K562 (cell line): ENCODE results near the gene RPL3. TPM values are rescaled to one million over a fixed set of nuclear protein-coding genes. Genes with fewer than 3 reads are reported as not detected.

ENCODE experiments used
- ATAC-seq: fragments of 200-7000 bp; cut with Tn5 transposase; 3 replicates; pipeline ENCODE4 v1.9.1; 2020; ENCODE audit warnings: moderate library complexity
- BruUV-seq: library from RNA; stranded (reverse); fragments of 400-500 nt; replicated peaks from 2 replicates; lab custom pipeline; 2021; lab: Mats Ljungman, UMichigan
- CTCF ChIA-PET: fragments of 300-600 bp; formaldehyde crosslinking; extraction: SDS; loops from one replicate; lab custom pipeline; 2021; ENCODE audit warnings: low intra/inter-chr PET ratio; lab: Yijun Ruan, JAX
- POLR2A ChIA-PET: fragments of 300-600, 350-650 bp; sonication (Branson Sonifier 250); formaldehyde crosslinking; extraction: SDS; loops from one replicate; lab custom pipeline; 2021; ENCODE audit warnings: antibody characterized with exemption, inconsistent platforms; lab: Yijun Ruan, JAX
- DNase-seq, 4 experiments: peaks; one replicate each; pipeline versions ENCODE4 v3.0.0 to v3.0.0-alpha.2; 2011 to 2018; ENCODE audit warnings: low spot score in 3 of 4, mixed read lengths in 3 of 4; ENCODE audit errors: extremely low read depth in 1 of 4
- FAIRE-seq: peaks from 2 replicates; lab custom pipeline; 2011; peaks lifted over from hg19 to GRCh38; lab: Jason Lieb, UNC
- H2AFZ ChIP-seq: 2 replicates; pipeline ENCODE4 v1.6.0; 2011; ENCODE audit warnings: low read depth, low read length, control low read depth, inconsistent platforms
- H3K27ac ChIP-seq: fragments of 200-600 bp; 3 replicates; pipeline ENCODE4 v1.8.0; 2011; ENCODE audit warnings: low read depth, mild to moderate bottlenecking, control low read depth, inconsistent platforms, low read length, moderate library complexity, mixed read lengths; ENCODE audit errors: extremely low read depth
- H3K27me3 ChIP-seq, 2 experiments: fragments of 300-600 bp in 1 of 2; 2 replicates in 1 of 2; 3 replicates in 1 of 2; pipeline versions ENCODE4 v1.6.0 to v1.8.0; 2011; ENCODE audit warnings: inconsistent platforms in 2 of 2, low read length in 2 of 2, mild to moderate bottlenecking in 1 of 2, mixed read lengths in 1 of 2, moderate library complexity in 1 of 2; ENCODE audit not compliant: control insufficient read depth in 2 of 2, insufficient read depth in 2 of 2
- H3K36me3 ChIP-seq: fragments of 300-600 bp; 3 replicates; pipeline ENCODE4 v1.8.0; 2011; ENCODE audit warnings: mild to moderate bottlenecking, low read length, inconsistent platforms; ENCODE audit not compliant: control insufficient read depth, insufficient read depth
- H3K4me1 ChIP-seq, 2 experiments: fragments of 200-600 bp in 1 of 2; replicated peaks in 1 of 2; 2 replicates in 1 of 2; 3 replicates in 1 of 2; pipeline versions ENCODE4 v1.5.1 to v1.8.0; 2011; ENCODE audit warnings: inconsistent platforms in 2 of 2, low read length in 2 of 2, mild to moderate bottlenecking in 1 of 2, mixed read lengths in 1 of 2, moderate library complexity in 1 of 2; ENCODE audit not compliant: control insufficient read depth in 2 of 2, insufficient read depth in 2 of 2
- H3K4me2 ChIP-seq: 2 replicates; pipeline ENCODE4 v1.6.1; 2011; ENCODE audit warnings: low read length, control low read depth, inconsistent platforms, mixed read lengths; ENCODE audit not compliant: insufficient read depth
- H3K4me3 ChIP-seq: fragments of 200-600 bp; sonication (generic), shearing (Covaris generic); 2 replicates; pipeline ENCODE4 v1.5.1; 2016; ENCODE audit warnings: control low read depth, inconsistent platforms
- H3K79me2 ChIP-seq: fragments of 200-600 bp; 3 replicates; pipeline ENCODE4 v1.8.0; 2011; ENCODE audit warnings: low read length, inconsistent platforms; ENCODE audit not compliant: control insufficient read depth, insufficient read depth
- H3K9ac ChIP-seq, 2 experiments: 2 replicates each; pipeline versions ENCODE4 v1.6.0 to v1.6.1; 2011; ENCODE audit warnings: low read depth in 2 of 2, low read length in 2 of 2, control low read depth in 1 of 2, inconsistent platforms in 1 of 2, mild to moderate bottlenecking in 1 of 2, mixed read lengths in 1 of 2; ENCODE audit not compliant: insufficient read depth in 1 of 2
- H3K9me1 ChIP-seq: one replicate; pipeline ENCODE4 v1.6.0; 2011; ENCODE audit warnings: inconsistent platforms, mild to moderate bottlenecking, low read length, moderate library complexity; ENCODE audit not compliant: control insufficient read depth, insufficient read depth
- H3K9me3 ChIP-seq: replicated peaks from 2 replicates; pipeline ENCODE4 v1.5.1; 2011; ENCODE audit warnings: low read depth, low read length, inconsistent platforms; ENCODE audit not compliant: control insufficient read depth, insufficient read depth
- H4K20me1 ChIP-seq: replicated peaks from 2 replicates; pipeline ENCODE4 v1.6.1; 2011; ENCODE audit warnings: low read length, inconsistent platforms, mixed read lengths; ENCODE audit not compliant: control insufficient read depth, insufficient read depth
- CHAMP1 ChIP-seq: fragments of 450-650 bp; IDR thresholded peaks from 2 replicates; pipeline ENCODE4 v1.6.1; 2016; ENCODE audit warnings: mild to moderate bottlenecking
- HMGN3 ChIP-seq: IDR thresholded peaks from 2 replicates; pipeline ENCODE4 v1.6.1; 2011; ENCODE audit warnings: borderline replicate concordance, low read depth, mild to moderate bottlenecking, mixed read lengths, low read length; ENCODE audit not compliant: insufficient read length; ENCODE audit errors: extremely low read depth
- HNRNPK ChIP-seq: fragments of 200-400 bp; formaldehyde crosslinking; IDR thresholded peaks from one replicate; pipeline ENCODE4 v1.6.1; 2018; ENCODE audit warnings: mild to moderate bottlenecking, low read depth, low read length; ENCODE audit not compliant: poor library complexity, severe bottlenecking
- L3MBTL2 ChIP-seq: fragments of 450-650 bp; IDR thresholded peaks from 2 replicates; pipeline ENCODE4 v1.6.1; 2016; ENCODE audit warnings: mild to moderate bottlenecking, moderate library complexity
- NONO ChIP-seq, 2 experiments: fragments of 200-400 bp in 1 of 2; fragments of 450-650 bp in 1 of 2; formaldehyde crosslinking in 1 of 2; IDR thresholded peaks; 2 replicates each; pipeline ENCODE4 v1.6.1; 2017; ENCODE audit warnings: low read depth in 2 of 2, mild to moderate bottlenecking in 2 of 2, moderate library complexity in 2 of 2, low read length in 1 of 2
- PREB ChIP-seq: sonication (generic); formaldehyde crosslinking; IDR thresholded peaks from 2 replicates; pipeline ENCODE4 v1.8.1; 2023; ENCODE audit warnings: mild to moderate bottlenecking, missing genetic modification reagents
- SAFB2 ChIP-seq: fragments of 200-400 bp; formaldehyde crosslinking; IDR thresholded peaks from 2 replicates; pipeline ENCODE4 v1.6.1; 2018; ENCODE audit warnings: borderline replicate concordance, low read length, low read depth, moderate library complexity; ENCODE audit not compliant: severe bottlenecking
- SFPQ ChIP-seq: fragments of 200-400 bp; formaldehyde crosslinking; IDR thresholded peaks from 2 replicates; pipeline ENCODE4 v1.6.1; 2017; ENCODE audit warnings: mild to moderate bottlenecking, low read depth, low read length, moderate library complexity
- SNIP1 ChIP-seq: fragments of 450-650 bp; IDR thresholded peaks from 2 replicates; pipeline ENCODE4 v1.7.1; 2017; ENCODE audit warnings: low read depth, mild to moderate bottlenecking
- STAT6 ChIP-seq: sonication (generic); formaldehyde crosslinking; IDR thresholded peaks from 2 replicates; pipeline ENCODE4 v1.8.1; 2023; ENCODE audit warnings: mild to moderate bottlenecking, missing genetic modification reagents
- ZFP36 ChIP-seq: fragments of 150-350 bp; IDR thresholded peaks from 2 replicates; pipeline ENCODE4 v1.6.1; 2018; ENCODE audit warnings: low read length, low read depth; ENCODE audit not compliant: partially characterized antibody
- ZNF165 ChIP-seq: fragments of 250-450 bp; sonication (Bioruptor Pico); IDR thresholded peaks from 2 replicates; pipeline ENCODE4 v1.4.0; 2020; ENCODE audit warnings: borderline replicate concordance
- ZNF830 ChIP-seq: fragments of 250-450 bp; sonication (Bioruptor Pico); IDR thresholded peaks from 2 replicates; pipeline ENCODE4 v1.5.0; 2021; ENCODE audit warnings: mild to moderate bottlenecking
- WGBS: fragments of 100-300 bp; shearing (Covaris generic); methylation state at CpG from one replicate; pipeline ENCODE4 v1.1.6; 2016; ENCODE audit warnings: low coverage, mixed read lengths; ENCODE audit not compliant: insufficient coverage; ENCODE audit errors: missing lambda C conversion rate; 5-methylcytosine and 5-hydroxymethylcytosine counted together
- in situ Hi-C: fragments of 300-500 bp; cut with MboI; formaldehyde crosslinking; loops from 4 replicates; pipeline ENCODE4 v1.15.0; 2018; ENCODE audit warnings: inconsistent platforms, mixed read lengths
- intact Hi-C: fragments of 100-400 bp; cut with micrococcal nuclease; formaldehyde crosslinking; loops from 2 replicates; pipeline ENCODE4 v1.14.2; 2022
- polyA plus RNA-seq, 8 experiments: library from polyadenylated mRNA; depleted of rRNA in 4 of 8; stranded (reverse) in 5 of 8; unstranded in 3 of 8; fragments of >200 nt; fragmentation: Nextera tagmentation in 2 of 8; fragmentation: Illumina TruSeq in 1 of 8; extraction: Ambion mirVana in 2 of 8; extraction: Trizol in 1 of 8; gene quantifications; 2 replicates each; pipeline versions ENCODE4 v1.2.1 to v1.2.3, GENCODE V29; 2011 to 2014; ENCODE audit warnings: inconsistent platforms in 1 of 8, missing spikeins in 1 of 8
- total RNA-seq, 7 experiments: library from RNA; depleted of rRNA in 6 of 7; stranded (reverse); fragments of >200 nt in 6 of 7; fragmentation: Illumina TruSeq in 2 of 7; extraction: Trizol in 2 of 7; gene quantifications; 2 replicates each; pipeline versions ENCODE4 v1.2.1 to v1.2.3, GENCODE V29; 2011 to 2021; ENCODE audit warnings: low replicate concordance in 1 of 7

Gene RPL3
- total and polyA plus RNA-seq, 9 of the 15 experiments (the other 6 are each of a cell fraction or from before 2014, with no cell fraction given) = 1,624 to 4,066 (median 2,565) TPM

GRCh38 chr22:39351689-39352214 lies 32.3 kb upstream of the RPL3 start:
- FAIRE-seq = no peak
- H3K27ac ChIP-seq = no peak overlapping the region
- ATAC-seq = no peak
- no peak for TF ChIP-seq SAFB2
- TF ChIP-seq HNRNPK = no peak
- TF ChIP-seq ZFP36 = no peak
- TF ChIP-seq NONO (IDR thresholded peaks at IDR 0.05; ENCODE audit: low read depth in 2 of 2, low read length in 1 of 2) = no peak
- TF ChIP-seq HMGN3 = no peak
- TF ChIP-seq SNIP1 = no peak
- TF ChIP-seq L3MBTL2 = no peak
- TF ChIP-seq ZNF165 = no peak
- no peak for TF ChIP-seq SFPQ
- TF ChIP-seq CHAMP1 = no peak
- no peak for TF ChIP-seq STAT6
- no peak for TF ChIP-seq PREB (CRISPR knock-in tag)
- TF ChIP-seq ZNF830 (CRISPR knock-in tag) = no peak

More at GRCh38 chr22:39351689-39352214, 32.3 kb upstream of the RPL3 start:
- 90% methylated on average over 7 of the region's 8 CpGs for WGBS
- Histone ChIP-seq H4K20me1 (no peaks in the 10 kb centered on the region), H3K4me1 (peaks cover 10 to 40% of the 10 kb centered on the region in 2 experiments; a peak in 4 of 5 replicates), H3K36me3 (no peaks in the 10 kb centered on the region), H3K4me3 (no peak overlapping the region), H3K4me2 (no peak overlapping the region), H3K9ac (peak overlapping the region in 1 of 2 experiments; percentile 24; a peak in 1 of 4 replicates), H3K27me3 (no peaks in the 10 kb centered on the region), H3K9me3 (no peaks in the 10 kb centered on the region), H3K79me2 (peaks cover 6% of the 10 kb centered on the region; the same call in 1 of the 3 replicates), H3K9me1 (no peaks in the 10 kb centered on the region), H2AFZ (no peak overlapping the region)
- no peak for DNase-seq
- ChIA-PET CTCF (no interaction called here), POLR2A (interaction anchor here (0.6 to 1.6 kb wide), 3 partner anchors 32 to 216 kb away, joined by 3 read pairs; no protein-coding TSS in a partner anchor)
- intact Hi-C loops (no loop called here), in situ Hi-C loops (no loop called here)
- no TSS peak for BruUV-seq
